ENCODE data around the gene MTAP.

The MTAP gene

GRCh38 chr9:21902136-21902535 is 99.7 kb downstream of the MTAP start:
- TF ChIP-seq POLR2AphosphoS5 (IDR thresholded peaks at IDR 0.05; ENCODE audit: low read depth) (no peak), REST (IDR thresholded peaks at IDR 0.05; ENCODE audit: insufficient replicate concordance, low read depth) (no peak), SPI1 (IDR thresholded peaks at IDR 0.05; ENCODE audit: borderline replicate concordance, low read depth) (no peak), GABPA (IDR thresholded peaks at IDR 0.05; ENCODE audit: low read depth) (no peak), CTCF (IDR thresholded peaks at IDR 0.05; ENCODE audit: insufficient read depth, low read length) (no peak)
- H3K4me3 ChIP-seq (replicated peaks; ENCODE audit: insufficient read depth, low read length): no peak overlapping the region
- peak overlapping the region; percentile 46 for H3K27ac ChIP-seq (replicated peaks)
- no peaks in the 10 kb centered on the region for H3K27me3 ChIP-seq (ENCODE audit: insufficient read depth, poor library complexity, severe bottlenecking)
- DNase-seq (ENCODE audit: low read depth in 1 of 2, low spot score in 1 of 2): peak; percentile 16 to 25

DNA sequence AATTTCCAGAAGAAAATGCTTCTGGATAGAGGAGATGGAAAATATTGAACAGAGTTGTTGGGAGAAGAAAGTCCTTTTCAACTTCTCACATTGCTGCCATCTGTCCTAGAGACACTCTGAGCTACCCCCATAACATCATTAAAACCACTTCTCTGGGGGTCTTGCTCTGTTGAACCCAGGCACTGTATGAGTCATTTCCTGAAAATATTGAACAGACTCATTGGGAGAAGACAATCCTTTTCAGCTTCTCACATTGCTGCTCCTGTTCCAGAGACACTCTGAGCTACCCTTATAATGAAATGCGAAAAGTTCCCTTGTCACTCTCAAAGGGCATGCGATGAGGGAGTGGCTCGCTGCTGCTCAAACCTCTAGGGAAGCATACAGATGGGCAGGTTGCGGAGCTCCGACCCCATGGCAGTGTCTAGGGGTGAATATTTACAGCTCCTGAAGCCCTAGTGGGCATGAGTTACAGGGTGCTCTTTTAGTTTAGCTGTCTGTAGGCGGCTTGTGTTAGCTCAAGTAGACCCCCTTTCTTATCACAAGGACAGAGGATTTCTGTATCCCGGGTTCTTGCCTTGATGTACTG is 101.0 kb downstream of the MTAP start:
- Histone ChIP-seq H3K27ac (replicated peaks) (no peak overlapping the region; the same call in 1 of the 2 replicates), H3K4me3 (replicated peaks; ENCODE audit: insufficient read depth, low read length) (no peak overlapping the region), H3K27me3 (ENCODE audit: insufficient read depth, poor library complexity, severe bottlenecking) (no peaks in the 10 kb centered on the region)
- TF ChIP-seq REST (IDR thresholded peaks at IDR 0.05; ENCODE audit: insufficient replicate concordance, low read depth) (no peak), CTCF (IDR thresholded peaks at IDR 0.05; ENCODE audit: insufficient read depth, low read length) (no peak), SPI1 (IDR thresholded peaks at IDR 0.05; ENCODE audit: borderline replicate concordance, low read depth) (no peak), GABPA (IDR thresholded peaks at IDR 0.05; ENCODE audit: low read depth) (no peak), POLR2AphosphoS5 (IDR thresholded peaks at IDR 0.05; ENCODE audit: low read depth) (no peak)
- no peak for DNase-seq (ENCODE audit: low read depth in 1 of 2, low spot score in 1 of 2)

- DNase-seq (ENCODE audit: low read depth in 1 of 2, low spot score in 1 of 2): no peak
- H3K27ac ChIP-seq (replicated peaks): no peak overlapping the region
- H3K4me3 ChIP-seq (replicated peaks; ENCODE audit: insufficient read depth, low read length): no peak overlapping the region
- TF ChIP-seq CTCF (IDR thresholded peaks at IDR 0.05; ENCODE audit: insufficient read depth, low read length) (no peak), REST (IDR thresholded peaks at IDR 0.05; ENCODE audit: insufficient replicate concordance, low read depth) (no peak), POLR2AphosphoS5 (IDR thresholded peaks at IDR 0.05; ENCODE audit: low read depth) (no peak), GABPA (IDR thresholded peaks at IDR 0.05; ENCODE audit: low read depth) (no peak), SPI1 (IDR thresholded peaks at IDR 0.05; ENCODE audit: borderline replicate concordance, low read depth) (no peak)
- no peaks in the 10 kb centered on the region for H3K27me3 ChIP-seq (ENCODE audit: insufficient read depth, poor library complexity, severe bottlenecking)
Observed at GRCh38 chr9:21904371-21904770, 101.9 kb downstream of the MTAP start.

Measured in HL-60 (cell line).